PC-9 (cell line): Measurements from ENCODE around the gene DHX16.

ENCODE experiments used
- CTCF ChIP-seq: fragments of 200-600 bp; sonication (generic); conservative IDR thresholded peaks from 2 replicates; pipeline ENCODE4 v1.6.1; 2017; ENCODE audit warnings: mixed run types, antibody characterized with exemption, mild to moderate bottlenecking, moderate library complexity
- EZH2 ChIP-seq: fragments of 200-600 bp; sonication (generic); IDR thresholded peaks from 2 replicates; pipeline ENCODE4 v1.8.0; 2017; ENCODE audit warnings: antibody characterized with exemption, low read depth

GRCh38 chr6:30709101-30709868 is 36.5 kb upstream of the DHX16 start:
- TF ChIP-seq EZH2 = no peak
- no peak for TF ChIP-seq CTCF
